ENCODE data around the gene ELP5.

DNA sequence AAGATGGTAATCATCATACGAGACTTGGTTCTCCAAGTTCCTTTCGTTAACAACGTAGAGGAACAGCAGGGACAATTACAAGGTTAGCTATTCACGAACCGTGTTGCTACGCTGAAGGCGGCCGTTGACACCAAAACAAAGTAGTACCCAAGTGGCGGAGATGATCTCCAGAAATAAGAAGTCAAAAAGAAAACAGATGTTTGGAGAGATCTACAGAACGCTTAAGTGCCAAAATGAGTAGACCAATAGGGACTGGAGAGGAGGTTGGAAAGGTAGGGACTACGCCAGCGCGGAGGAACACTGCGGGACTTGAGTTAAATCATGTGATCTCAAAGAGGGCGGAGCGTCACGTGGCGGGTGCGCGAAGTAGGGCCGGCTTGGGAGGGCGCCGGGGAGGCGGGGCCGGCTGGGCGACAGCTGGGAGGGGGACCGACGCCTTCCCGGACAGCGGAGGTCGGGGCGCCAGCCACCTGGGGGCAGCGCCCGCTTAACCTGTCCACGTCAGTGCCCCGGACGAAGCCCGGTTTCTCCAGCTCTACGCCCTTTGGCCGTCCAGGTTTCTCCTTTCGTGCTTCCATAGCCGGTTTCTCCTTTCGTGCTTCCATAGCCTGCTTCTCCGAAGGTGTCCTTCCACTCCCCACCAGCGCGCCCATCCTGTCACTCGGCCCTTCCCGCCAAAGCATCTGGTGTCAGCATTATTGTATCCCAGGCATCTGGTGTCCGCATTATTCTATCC, 9.1 kb upstream of the ELP5 start:
- TF ChIP-seq, protein P1, sequence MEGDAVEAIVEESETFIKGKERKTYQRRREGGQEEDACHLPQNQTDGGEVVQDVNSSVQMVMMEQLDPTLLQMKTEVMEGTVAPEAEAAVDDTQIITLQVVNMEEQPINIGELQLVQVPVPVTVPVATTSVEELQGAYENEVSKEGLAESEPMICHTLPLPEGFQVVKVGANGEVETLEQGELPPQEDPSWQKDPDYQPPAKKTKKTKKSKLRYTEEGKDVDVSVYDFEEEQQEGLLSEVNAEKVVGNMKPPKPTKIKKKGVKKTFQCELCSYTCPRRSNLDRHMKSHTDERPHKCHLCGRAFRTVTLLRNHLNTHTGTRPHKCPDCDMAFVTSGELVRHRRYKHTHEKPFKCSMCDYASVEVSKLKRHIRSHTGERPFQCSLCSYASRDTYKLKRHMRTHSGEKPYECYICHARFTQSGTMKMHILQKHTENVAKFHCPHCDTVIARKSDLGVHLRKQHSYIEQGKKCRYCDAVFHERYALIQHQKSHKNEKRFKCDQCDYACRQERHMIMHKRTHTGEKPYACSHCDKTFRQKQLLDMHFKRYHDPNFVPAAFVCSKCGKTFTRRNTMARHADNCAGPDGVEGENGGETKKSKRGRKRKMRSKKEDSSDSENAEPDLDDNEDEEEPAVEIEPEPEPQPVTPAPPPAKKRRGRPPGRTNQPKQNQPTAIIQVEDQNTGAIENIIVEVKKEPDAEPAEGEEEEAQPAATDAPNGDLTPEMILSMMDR (IDR thresholded peaks at IDR 0.05): no peak
- peak; percentile 47 to 65 for TF ChIP-seq POLR2A (IDR thresholded peaks at IDR 0.05)
